ENCODE data around the gene TENT4A.
"Not testable (repeated sequence)": the region's sequence is repeated elsewhere in the genome, so short reads cannot be mapped to it uniquely, and the experiment has no call there.

Gene TENT4A

GRCh38 chr5:6773342-6774035, 60.3 kb downstream of the TENT4A start:
- DNase-seq (ENCODE audit: low spot score): no peak

- DNase-seq (ENCODE audit: low spot score): not testable (repeated sequence)
Observed at GRCh38 chr5:6774207-6774606, 61.0 kb downstream of the TENT4A start.

- no peak for DNase-seq (ENCODE audit: low spot score)
Observed at GRCh38 chr5:6774721-6775204, 61.5 kb downstream of the TENT4A start.

- DNase-seq (ENCODE audit: low spot score): no peak
Observed at GRCh38 chr5:6775571-6775970, 62.3 kb downstream of the TENT4A start.

- peak; percentile 25 for DNase-seq (ENCODE audit: low spot score)
Observed at GRCh38 chr5:6780802-6781391, 67.7 kb downstream of the TENT4A start.

GRCh38 chr5:6781716-6782115, 68.5 kb downstream of the TENT4A start:
- DNase-seq (ENCODE audit: low spot score): no peak

GRCh38 chr5:6783787-6784186, 70.6 kb downstream of the TENT4A start:
- no peak for DNase-seq (ENCODE audit: low spot score)

- no peak for DNase-seq (ENCODE audit: low spot score)
Observed at GRCh38 chr5:6784481-6784880, 71.2 kb downstream of the TENT4A start.

GRCh38 chr5:6785161-6785860, 72.1 kb downstream of the TENT4A start:
- DNase-seq (ENCODE audit: low spot score): no peak

GRCh38 chr5:6785861-6786180, 72.6 kb downstream of the TENT4A start:
- DNase-seq (ENCODE audit: low spot score): no peak

- DNase-seq (ENCODE audit: low spot score): no peak
Observed at GRCh38 chr5:6786786-6787495, 73.7 kb downstream of the TENT4A start.

GRCh38 chr5:6787941-6788340, 74.7 kb downstream of the TENT4A start:
- no peak for DNase-seq (ENCODE audit: low spot score)

- DNase-seq (ENCODE audit: low spot score): no peak
Observed at GRCh38 chr5:6788439-6788838, 75.2 kb downstream of the TENT4A start.

- DNase-seq (ENCODE audit: low spot score): peak; percentile 4
Observed at GRCh38 chr5:6788956-6789649, 75.9 kb downstream of the TENT4A start.

- DNase-seq (ENCODE audit: low spot score): no peak
Observed at GRCh38 chr5:6790346-6790865, 77.2 kb downstream of the TENT4A start.

- no peak for DNase-seq (ENCODE audit: low spot score)
Observed at GRCh38 chr5:6791031-6791430, 77.8 kb downstream of the TENT4A start.

- DNase-seq (ENCODE audit: low spot score): no peak
Observed at GRCh38 chr5:6792376-6792775, 79.1 kb downstream of the TENT4A start.

GRCh38 chr5:6792911-6793471, 79.8 kb downstream of the TENT4A start:
- DNase-seq (ENCODE audit: low spot score): no peak

- no peak for DNase-seq (ENCODE audit: low spot score)
Observed at GRCh38 chr5:6801236-6801635, 88.0 kb downstream of the TENT4A start.

- no peak for DNase-seq (ENCODE audit: low spot score)
Observed at GRCh38 chr5:6803981-6804550, 90.8 kb downstream of the TENT4A start.

Data from hematopoietic multipotent progenitor cell treated with erythropoietin and hydrocortisone succinate and interleukin-3 and kit ligand, for 15 days (in vitro differentiated cells).